GM19397 (cell line): ENCODE data around the gene PHACTR1.

Source experiments
- ATAC-seq: cut with Tn5 transposase; IDR thresholded peaks from one replicate; pipeline ENCODE4 v1.9.1; 2021; ENCODE audit warnings: mild to moderate bottlenecking, moderate library complexity; ENCODE audit not compliant: unreplicated experiment

PHACTR1 gene

DNA sequence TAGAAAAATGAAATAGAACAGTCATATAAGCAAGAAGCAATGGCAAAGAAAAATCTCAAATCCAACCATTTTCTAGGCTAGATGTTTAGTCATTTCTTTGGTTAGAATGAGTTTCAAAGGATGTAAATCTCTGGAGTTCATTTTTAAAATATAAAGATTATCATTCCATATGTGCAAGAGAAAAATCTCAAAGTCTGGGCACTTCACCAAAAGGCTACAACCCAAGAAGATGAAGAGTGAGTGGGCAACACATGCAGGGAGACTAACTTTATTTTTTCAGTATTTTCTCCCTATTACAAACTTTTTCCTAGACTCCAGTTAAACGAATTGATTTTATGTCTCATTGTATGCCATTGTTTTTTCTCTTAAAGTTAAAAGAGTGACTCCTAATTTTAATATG is 83.6 kb downstream of the PHACTR1 start:
- ATAC-seq: no peak

DNA sequence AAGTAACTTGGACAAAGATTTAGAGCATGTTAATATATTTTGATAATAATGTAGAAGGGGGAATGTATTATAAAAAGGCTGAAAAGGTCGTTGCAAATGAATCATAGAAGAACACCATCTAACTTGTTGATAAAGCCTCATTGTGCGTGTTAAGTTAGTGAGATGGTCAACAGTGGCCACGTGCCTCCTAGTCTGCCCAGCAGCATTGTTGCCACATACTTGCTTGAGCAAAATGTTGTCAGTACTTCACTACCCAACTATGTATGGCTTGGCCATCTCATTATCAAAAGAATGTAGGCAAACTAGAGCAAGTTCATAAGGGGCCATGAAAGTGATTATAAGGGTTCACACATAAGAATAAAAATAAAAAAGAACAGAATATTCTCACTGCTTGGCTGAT is 84.6 kb downstream of the PHACTR1 start:
- ATAC-seq: no peak

DNA sequence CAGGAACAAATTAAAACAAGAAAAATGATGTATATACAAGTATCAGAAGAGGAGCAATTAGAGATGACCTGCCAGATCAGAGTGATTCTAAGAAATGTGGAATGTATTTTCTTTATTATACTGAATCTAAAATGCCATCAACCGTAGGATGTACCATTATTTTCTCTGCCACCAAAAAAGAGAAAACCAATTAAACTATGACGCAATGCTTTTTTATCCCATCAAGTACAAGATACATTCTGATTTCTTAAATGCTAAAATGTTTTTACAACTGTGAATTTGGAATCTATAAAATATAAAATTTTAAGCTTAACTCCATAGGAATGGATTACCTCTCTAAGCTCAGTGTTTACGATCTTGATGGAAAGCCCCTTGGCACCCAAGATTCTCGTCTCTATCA is 85.9 kb downstream of the PHACTR1 start:
- ATAC-seq: no peak

DNA sequence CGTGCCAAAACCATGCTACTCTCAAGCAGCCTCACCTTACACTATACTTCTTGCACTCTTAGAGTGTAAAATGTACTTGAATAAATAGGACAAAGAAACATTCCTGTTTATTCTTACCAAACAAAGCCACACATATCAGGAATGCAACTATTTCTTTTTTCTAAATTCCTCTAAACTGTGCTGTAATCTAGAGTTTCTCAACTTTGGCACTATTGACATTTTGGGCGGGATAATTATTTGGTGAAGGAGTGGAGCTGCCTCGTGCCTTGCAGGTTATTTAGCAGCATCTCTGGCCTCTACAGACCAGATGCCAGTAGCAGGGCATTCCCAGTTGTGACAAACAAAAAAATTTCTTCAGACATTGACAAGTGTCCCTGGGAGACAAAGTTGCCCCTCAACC is 86.9 kb downstream of the PHACTR1 start:
- no peak for ATAC-seq

DNA sequence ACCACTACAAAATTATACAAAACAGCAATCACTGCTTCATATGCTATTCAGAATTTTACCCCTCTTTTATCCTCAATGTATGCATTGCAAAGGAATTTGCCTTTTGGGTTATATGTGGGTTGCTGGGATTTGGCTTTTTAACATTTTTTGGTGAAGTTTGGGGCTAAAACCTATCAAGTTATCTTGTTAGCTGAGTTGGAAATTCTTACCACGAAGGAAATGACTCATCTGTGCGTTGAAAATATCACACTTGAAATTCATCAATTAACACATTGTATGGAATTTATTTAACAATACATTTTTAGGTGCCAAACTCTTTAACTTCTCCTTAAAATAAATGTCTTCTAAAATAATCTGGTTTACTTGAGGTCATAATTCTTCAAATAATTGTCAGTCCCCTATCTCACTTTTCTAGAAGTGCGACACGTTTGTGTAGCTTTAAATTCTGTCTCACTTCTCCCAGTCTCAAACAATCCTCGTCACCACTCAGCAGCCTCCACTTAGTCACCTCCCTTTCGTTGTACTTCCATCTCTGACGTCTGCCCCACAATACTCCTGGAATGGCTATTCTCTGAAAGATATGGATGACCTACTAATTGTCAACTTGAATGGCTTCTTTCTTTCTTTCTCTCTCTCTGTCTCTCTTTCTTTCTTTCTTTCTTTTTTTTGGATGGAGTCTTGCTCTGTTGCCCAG is 88.5 kb downstream of the PHACTR1 start:
- ATAC-seq: no peak

DNA sequence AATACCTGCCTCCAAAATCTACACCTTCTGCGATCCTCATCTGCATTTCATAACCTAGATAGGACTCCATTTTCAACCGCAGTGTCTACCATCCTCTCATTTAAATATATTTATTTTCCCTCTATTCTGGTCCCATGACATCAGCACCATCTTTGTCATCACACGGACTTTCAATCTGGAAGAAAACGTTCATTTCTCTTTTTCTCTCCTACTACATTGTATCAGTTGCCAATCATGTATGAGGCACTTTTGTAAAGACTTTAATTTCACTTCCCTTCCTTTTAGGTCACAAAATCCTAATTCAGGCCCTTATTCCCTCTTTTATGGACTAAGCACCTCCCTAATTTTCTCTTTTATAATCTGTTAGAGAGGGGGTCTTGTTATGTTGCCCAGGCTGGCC is 89.6 kb downstream of the PHACTR1 start:
- ATAC-seq: no peak

DNA sequence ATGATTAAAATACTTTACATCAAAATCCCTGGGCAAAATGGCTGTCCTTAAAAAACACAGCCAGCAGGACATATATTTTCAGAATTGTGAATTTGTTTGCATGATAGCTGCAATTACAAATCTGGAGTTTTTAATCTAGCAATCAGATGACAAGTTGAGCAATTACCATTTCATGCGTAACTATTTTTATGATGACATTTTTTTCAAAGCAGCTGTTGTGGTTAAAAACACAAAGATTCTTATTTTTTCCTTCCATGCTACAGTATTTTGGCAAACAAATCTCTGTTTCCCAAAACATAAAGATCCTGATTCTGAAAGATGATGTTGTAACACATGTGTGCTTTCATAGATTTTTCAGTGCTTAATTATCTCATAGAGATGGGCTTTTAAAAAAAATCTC is 90.2 kb downstream of the PHACTR1 start:
- no peak for ATAC-seq

DNA sequence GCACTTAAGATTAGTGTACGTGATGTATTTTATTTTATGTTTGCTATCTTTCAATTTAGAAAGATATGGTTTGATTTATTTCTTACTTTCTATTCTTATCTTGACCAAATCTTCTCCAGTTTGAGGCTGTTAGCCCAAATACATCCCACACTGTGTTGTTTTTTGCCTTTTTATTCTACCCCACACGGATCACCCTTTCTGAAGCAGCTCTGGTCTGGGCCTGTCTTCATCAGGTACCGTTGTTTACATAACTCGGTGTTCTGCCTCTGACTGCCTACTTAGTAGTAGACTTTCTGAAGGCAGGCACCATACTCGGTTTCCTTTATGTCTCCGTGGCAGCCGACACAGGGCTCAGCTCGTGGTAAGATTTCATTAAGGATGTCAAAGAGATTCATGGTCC is 95.0 kb downstream of the PHACTR1 start:
- ATAC-seq: no peak

DNA sequence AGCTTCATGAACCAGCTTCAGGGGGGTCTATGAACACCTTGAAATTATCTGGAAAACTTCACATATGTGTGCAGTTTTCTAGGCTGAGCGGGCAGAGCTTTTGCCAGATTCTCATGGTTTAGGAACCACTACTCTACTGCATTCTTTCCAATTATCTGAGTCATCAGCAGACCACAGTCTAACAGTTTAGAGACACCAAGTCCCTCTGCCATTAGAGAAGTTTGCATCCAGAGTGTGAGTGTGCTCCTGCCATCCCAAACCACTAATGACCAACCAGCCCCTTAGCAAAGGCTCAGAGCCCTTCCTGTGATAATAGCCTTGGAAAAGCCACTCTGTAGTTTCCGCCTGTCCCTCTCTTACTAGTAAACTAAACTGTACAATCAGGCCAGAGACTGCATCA is 96.8 kb downstream of the PHACTR1 start:
- no peak for ATAC-seq

DNA sequence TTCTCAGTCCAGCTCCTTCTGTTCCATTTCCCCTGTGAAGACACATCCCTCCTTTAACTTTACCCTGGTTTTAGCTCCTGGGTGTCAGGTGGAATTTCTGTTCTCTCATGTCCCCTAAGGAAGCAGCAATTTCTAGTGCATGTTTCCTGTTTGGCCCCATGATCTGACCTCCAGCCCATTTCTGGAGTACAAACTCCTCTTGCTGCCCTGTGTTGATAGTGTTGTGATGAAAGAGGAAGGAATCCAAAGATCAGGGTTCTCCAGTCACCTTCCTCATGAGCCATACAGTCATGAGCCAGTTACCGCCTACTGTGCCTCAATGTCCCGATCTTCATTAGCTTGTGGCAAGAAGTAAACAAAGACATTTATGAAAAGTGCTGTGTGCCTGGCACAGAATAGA is 97.4 kb downstream of the PHACTR1 start:
- no peak for ATAC-seq

DNA sequence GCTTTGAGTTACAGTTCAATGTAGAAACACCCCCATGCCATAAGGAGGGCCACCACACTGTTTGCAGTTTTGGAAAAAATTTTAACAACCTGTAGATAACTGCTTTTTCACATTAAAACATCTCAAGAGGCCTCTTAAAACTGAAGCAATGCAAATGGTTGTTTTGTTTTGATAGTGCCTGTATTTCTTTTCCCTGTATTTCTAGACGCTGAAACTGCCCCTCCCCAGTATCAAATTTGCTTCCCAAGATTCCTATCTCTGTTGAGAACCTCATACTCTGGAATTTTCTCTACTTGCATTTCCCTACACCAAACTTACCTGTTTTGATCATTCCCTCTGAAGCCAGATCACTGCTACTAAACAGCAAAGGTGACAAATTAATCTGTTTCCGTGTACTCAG is 98.5 kb downstream of the PHACTR1 start:
- no peak for ATAC-seq

DNA sequence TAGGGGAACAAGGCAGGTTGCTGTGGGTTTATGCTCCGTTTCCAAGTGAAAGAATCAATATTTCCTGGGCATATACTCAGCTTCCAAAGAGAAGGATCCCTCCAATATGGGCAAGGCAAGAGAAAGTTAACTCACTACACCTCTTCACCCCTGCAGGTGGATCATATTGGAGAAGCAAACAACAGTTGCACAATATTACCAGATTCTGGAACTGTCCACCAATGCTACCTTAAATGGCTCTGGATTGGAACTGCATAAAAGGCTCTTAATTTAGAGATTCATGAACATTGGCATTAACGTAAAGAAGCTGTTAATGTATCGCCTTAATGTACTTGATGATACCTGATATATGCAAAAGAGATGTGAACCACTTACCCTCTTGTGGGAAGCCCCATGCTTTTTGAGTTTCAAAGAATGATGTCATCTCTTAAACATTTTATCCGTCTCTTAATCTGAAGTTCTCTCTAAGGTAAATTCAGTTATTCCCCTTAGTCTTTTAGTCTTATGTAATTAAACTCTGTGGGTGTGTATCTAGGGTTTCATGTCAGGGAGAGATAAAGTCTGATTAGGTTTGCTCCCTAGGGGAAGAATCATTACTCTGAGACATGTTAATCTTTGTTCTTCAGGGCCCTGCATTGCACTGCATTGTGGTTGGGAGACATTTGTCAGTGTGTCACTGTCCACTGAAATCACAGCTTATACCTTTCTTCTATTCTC is 99.5 kb downstream of the PHACTR1 start:
- no peak for ATAC-seq

DNA sequence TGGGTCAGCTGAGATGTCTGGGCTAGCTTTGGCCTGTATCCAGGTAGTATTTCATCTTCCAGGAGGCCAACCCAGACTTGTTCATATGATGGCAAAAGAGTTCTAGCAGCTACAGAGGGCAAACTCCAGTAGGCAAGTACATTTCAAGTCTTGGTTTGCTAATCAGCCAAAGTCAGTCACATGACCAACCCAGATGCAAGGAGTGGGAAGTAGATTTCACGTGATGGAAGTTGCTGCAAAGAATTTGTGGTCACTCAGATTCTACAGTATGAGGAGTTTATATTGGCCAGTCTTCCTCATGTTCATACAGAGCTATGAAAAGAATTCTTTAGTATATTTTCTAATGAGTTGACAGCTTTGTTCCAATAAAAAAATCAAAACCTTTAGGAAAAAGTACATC is 101.8 kb downstream of the PHACTR1 start:
- no peak for ATAC-seq

DNA sequence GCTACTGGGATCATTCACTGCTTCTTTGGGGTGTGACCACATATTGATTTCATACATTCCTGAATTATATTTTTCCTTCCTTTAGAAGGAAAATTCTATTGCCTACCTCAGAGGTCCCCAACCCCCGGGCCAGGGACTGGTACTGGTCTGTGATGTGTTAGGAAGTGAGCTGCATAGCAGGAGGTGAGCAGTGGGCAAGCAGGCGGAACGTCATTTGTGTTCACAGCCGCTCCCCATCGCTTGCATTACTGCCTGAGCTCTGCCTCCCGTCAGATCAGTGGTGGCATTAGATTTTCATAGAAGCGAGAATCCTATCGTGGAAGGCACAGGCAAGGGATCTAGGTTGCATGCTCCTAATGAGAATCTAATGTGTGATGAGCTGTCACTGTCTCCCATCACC is 107.3 kb downstream of the PHACTR1 start:
- ATAC-seq: no peak

DNA sequence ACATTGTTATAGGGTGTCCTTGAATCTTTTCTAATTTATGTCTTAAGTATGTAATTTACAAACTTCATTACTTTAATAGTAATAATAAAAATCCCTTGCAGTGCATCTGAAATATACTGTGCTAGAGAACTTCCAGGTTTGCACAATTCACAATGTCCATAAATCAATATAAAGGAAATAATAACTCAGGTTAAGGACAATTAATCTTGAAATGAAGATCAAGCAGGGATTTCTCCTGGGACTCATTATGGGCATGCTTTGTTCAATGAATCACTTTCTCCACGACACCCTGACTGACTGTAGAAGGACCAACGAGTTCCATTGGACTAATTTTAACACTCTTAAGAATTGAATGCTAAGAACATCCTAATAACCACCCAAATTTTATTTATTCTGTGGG is 110.0 kb downstream of the PHACTR1 start:
- ATAC-seq: no peak

DNA sequence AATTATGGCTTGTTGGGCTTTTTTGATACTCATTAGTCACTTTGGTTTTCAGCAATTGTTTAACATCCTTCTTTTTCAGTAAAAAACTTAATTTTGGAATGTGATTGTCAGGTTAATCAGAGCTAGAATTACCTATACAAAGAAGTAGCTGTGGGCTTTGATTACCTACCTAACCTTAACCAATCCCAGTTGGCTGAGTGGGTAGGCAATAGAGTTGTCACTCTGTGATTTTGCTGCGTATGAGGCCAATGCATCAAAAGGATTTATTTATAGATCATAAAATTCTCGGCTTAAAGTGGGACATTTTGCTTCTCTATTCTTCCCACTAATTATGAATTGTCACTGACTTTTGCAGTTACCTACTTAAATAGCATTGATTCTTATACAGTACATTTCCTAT is 111.4 kb downstream of the PHACTR1 start:
- ATAC-seq: no peak

DNA sequence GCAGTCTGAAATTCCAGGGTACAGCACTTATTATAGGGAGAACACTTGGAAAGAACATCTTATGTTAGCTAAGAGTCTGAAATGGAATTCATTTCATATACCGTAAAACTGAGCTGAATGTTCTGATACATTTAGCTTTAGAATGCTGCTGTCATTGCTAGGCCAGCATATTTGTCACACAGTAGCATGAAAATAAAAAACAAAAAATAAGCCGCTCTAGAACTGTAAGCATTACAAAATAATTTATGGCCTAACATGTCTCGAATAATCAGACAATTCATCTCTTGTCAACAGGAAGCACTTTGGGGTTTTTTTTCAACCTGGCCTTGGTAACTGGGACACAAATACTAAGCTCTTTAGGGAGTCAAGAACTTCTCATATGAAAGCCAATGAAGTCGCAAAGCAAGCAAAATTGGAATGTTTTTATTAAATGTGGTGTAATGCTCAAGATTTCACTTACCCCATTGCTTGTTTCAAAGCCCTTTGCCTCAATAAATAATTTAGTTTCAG is 115.7 kb downstream of the PHACTR1 start:
- ATAC-seq: no peak

DNA sequence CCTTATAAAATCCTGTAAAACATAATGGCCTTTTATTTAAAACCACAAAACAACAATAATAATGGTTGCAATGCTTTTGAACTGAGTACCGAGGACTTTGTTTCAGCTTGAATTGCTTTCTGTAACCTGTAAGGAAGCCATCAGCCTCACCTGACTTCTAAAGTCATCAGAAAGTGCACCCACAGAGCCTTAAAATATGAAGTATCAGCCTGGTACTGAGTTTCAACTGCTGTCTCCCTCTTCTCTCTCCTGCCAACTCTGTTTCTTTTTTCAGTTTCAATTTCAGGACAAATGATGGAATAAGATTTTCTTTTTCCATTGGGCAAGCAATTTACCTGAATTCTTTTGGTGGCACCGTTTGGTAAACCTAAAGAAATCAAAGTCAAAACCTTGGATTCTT is 119.4 kb downstream of the PHACTR1 start:
- ATAC-seq: no peak

DNA sequence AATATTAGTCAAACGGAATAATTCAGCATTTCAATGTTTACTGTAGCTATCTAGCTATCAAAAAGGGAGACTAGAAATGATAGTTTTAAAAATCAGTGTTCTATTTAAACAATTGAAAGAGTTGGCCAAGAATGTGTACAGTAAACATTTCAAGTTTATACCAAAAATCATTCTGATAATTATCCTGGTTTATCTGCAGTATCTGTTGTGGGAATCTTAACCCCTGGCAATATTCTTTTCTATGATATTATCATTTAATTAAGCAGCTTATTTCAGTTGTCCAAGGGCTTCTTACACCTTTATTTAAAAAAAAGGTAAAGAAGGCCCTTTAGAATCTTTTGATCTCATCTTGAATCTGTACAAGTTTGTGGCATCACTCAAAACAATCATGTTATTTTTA is 125.1 kb downstream of the PHACTR1 start:
- ATAC-seq: no peak

DNA sequence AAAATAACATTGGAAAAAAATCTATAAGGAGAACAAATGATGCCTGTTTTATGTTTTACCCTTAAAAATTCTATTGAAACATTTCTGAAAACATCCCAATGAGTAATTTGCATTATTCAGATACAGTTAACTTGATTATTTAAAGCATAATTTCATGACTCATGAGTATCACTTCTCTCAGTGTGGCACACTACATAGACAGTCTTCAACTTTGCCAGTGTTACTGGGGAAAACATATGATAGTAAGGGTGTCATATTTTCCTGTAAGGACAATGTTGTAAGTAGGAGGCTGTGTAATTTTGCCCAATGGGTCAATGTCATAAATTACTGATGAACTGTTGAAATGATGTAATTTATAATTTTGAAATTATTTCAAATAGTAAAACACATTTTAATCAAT is 125.5 kb downstream of the PHACTR1 start:
- no peak for ATAC-seq

DNA sequence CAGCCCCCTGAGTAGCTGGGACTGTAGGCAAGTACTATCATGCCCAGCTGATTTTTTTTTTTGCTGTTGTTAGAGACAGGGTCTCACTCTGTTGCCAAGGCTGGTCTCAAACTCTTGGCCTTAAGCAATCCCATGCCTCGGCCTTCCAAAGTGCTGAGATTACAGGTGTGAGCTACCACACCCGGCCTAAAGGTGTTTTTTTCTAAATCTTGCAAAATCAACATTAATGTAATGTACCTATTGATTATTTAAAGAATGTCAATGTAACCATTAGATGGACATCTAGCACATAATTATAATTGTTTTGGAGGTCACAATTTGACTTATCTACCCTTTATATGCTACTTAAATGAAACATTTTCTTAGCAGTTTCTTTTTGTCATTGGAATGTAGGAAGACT is 126.1 kb downstream of the PHACTR1 start:
- no peak for ATAC-seq
